SU-DHL-6 (cell line): ENCODE results near the gene ANO6.

Source experiments
- H2AFZ ChIP-seq: fragments of 200-600 bp; sonication (generic); 2 replicates; pipeline ENCODE4 v1.6.1; 2014; ENCODE audit warnings: low read depth, mild to moderate bottlenecking, moderate library complexity, mixed read lengths, antibody characterized with exemption, low read length; ENCODE audit not compliant: severe bottlenecking
- H3F3A ChIP-seq: fragments of 200-600 bp; shearing (Covaris generic); 2 replicates; pipeline ENCODE4 v1.6.0; 2016; ENCODE audit warnings: antibody characterized with exemption, mild to moderate bottlenecking; ENCODE audit not compliant: insufficient read depth
- H3K27ac ChIP-seq: fragments of 200-600 bp; sonication (generic); 2 replicates; pipeline ENCODE4 v1.5.1; 2016; ENCODE audit warnings: low read depth, mild to moderate bottlenecking, low read length, moderate library complexity, mixed read lengths
- H3K27me3 ChIP-seq: fragments of 200-600 bp; sonication (generic), shearing (Covaris generic); 2 replicates; pipeline ENCODE4 v1.6.0; 2014; ENCODE audit warnings: mild to moderate bottlenecking, low read length
- H3K36me3 ChIP-seq: fragments of 200-600 bp; sonication (generic); 2 replicates; pipeline ENCODE4 v1.6.1; 2014; ENCODE audit warnings: mild to moderate bottlenecking, low read length, mixed read lengths
- H3K4me2 ChIP-seq: fragments of 300-600, 200-600 bp; shearing (Covaris generic), sonication (generic); 2 replicates; pipeline ENCODE4 v1.6.0; 2014; ENCODE audit warnings: low read length, low read depth, mild to moderate bottlenecking; ENCODE audit not compliant: poor library complexity, severe bottlenecking
- H3K4me3 ChIP-seq: fragments of 200-600 bp; sonication (generic); 2 replicates; pipeline ENCODE4 v1.5.1; 2014; ENCODE audit warnings: antibody characterized with exemption, low read length, mild to moderate bottlenecking, mixed read lengths; ENCODE audit not compliant: insufficient read depth, poor library complexity, severe bottlenecking
- H3K79me2 ChIP-seq: fragments of 200-600 bp; sonication (generic); 2 replicates; pipeline ENCODE4 v1.6.1; 2014; ENCODE audit warnings: mild to moderate bottlenecking, low read length, moderate library complexity; ENCODE audit not compliant: insufficient read depth
- H3K9ac ChIP-seq: fragments of 200-600 bp; sonication (generic); 2 replicates; pipeline ENCODE4 v1.7.0; 2014; ENCODE audit warnings: mild to moderate bottlenecking, low read length
- H3K9me2 ChIP-seq: fragments of 200-600 bp; sonication (generic); replicated peaks from 2 replicates; pipeline ENCODE4 v1.6.1; 2014; ENCODE audit warnings: low read length; ENCODE audit not compliant: insufficient read depth
- H3K9me3 ChIP-seq: fragments of 200-600 bp; sonication (generic); 2 replicates; pipeline ENCODE4 v1.6.1; 2014; ENCODE audit warnings: low read length, mixed read lengths; ENCODE audit not compliant: insufficient read depth
- H4K20me1 ChIP-seq: fragments of 200-600 bp; sonication (generic); 2 replicates; pipeline ENCODE4 v1.6.1; 2014; ENCODE audit warnings: low read depth, mild to moderate bottlenecking, antibody characterized with exemption, low read length, moderate library complexity, mixed read lengths
- EZH2phosphoT487 ChIP-seq: fragments of 200-600 bp; sonication (generic), shearing (Covaris generic); conservative IDR thresholded peaks from 2 replicates; pipeline ENCODE4 v1.6.1; 2018; ENCODE audit warnings: mild to moderate bottlenecking, antibody characterized with exemption, low read length, moderate library complexity, mixed read lengths
- TF ChIP-seq, protein P1 (sequence below): fragments of 200-600 bp; sonication (generic); IDR thresholded peaks from one replicate; pipeline ENCODE4 v1.5.1; 2017; ENCODE audit warnings: antibody characterized with exemption, mild to moderate bottlenecking, low read length, moderate library complexity; ENCODE audit not compliant: insufficient read depth, poor library complexity, severe bottlenecking

ANO6 gene

DNA sequence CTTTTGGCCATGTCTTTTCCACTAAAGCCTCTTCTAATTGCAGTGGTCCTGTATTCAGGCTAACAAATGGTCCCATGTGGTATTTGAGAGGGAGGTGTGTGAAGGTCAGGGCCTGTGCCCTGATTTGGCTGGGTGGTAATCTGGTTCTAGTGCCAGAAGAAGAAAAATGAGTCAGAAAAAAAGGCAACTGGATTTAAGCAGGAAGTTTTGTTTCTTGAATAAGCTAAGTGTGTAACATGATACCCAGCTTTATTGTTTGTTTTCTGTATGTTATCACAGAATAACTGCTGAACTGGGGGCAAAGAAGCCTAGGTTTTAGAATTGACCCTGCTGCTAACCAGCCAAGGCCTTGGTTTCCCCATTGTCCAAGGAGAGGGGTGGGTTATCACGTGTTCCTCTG lies 134.0 kb downstream of the ANO6 start:
- Histone ChIP-seq H3K9ac (no peak overlapping the region), H3K27ac (no peak overlapping the region), H3K36me3 (no peaks in the 10 kb centered on the region), H3F3A (no peaks in the 10 kb centered on the region), H3K4me3 (no peak overlapping the region), H4K20me1 (no peaks in the 10 kb centered on the region), H3K27me3 (no peaks in the 10 kb centered on the region), H3K9me3 (no peaks in the 10 kb centered on the region), H3K79me2 (no peaks in the 10 kb centered on the region), H3K9me2 (no peaks in the 10 kb centered on the region), H3K4me2 (no peak overlapping the region), H2AFZ (no peak overlapping the region)
- no peak for TF ChIP-seq EZH2phosphoT487
- TF ChIP-seq, protein P1, sequence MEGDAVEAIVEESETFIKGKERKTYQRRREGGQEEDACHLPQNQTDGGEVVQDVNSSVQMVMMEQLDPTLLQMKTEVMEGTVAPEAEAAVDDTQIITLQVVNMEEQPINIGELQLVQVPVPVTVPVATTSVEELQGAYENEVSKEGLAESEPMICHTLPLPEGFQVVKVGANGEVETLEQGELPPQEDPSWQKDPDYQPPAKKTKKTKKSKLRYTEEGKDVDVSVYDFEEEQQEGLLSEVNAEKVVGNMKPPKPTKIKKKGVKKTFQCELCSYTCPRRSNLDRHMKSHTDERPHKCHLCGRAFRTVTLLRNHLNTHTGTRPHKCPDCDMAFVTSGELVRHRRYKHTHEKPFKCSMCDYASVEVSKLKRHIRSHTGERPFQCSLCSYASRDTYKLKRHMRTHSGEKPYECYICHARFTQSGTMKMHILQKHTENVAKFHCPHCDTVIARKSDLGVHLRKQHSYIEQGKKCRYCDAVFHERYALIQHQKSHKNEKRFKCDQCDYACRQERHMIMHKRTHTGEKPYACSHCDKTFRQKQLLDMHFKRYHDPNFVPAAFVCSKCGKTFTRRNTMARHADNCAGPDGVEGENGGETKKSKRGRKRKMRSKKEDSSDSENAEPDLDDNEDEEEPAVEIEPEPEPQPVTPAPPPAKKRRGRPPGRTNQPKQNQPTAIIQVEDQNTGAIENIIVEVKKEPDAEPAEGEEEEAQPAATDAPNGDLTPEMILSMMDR: no peak

DNA sequence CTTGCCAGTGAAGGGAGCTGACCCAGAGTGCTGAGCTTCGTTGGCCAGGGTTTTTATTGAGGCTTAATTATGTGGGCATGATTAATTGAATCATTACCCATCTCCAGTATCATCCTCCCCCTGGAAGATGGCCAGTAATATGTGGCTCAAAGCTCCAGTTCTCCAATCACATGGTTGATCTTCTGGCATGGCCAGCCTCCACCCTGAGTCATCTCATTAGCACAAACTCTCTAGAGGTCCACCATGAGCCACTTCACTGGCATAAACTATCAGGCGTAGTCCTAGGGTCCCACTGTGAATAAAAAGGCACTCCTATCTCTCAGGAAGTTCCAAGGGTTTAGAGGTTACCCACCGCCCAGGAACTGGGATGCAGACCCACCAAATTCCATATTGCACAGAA lies 135.0 kb downstream of the ANO6 start:
- Histone ChIP-seq H3K27me3 (no peaks in the 10 kb centered on the region), H3K4me3 (no peak overlapping the region), H3F3A (no peaks in the 10 kb centered on the region), H3K9me3 (no peaks in the 10 kb centered on the region), H3K36me3 (no peaks in the 10 kb centered on the region), H3K9ac (no peak overlapping the region), H3K27ac (no peak overlapping the region), H4K20me1 (no peaks in the 10 kb centered on the region), H2AFZ (no peak overlapping the region), H3K4me2 (no peak overlapping the region), H3K9me2 (no peaks in the 10 kb centered on the region), H3K79me2 (no peaks in the 10 kb centered on the region)
- TF ChIP-seq, protein P1: no peak
- no peak for TF ChIP-seq EZH2phosphoT487

DNA sequence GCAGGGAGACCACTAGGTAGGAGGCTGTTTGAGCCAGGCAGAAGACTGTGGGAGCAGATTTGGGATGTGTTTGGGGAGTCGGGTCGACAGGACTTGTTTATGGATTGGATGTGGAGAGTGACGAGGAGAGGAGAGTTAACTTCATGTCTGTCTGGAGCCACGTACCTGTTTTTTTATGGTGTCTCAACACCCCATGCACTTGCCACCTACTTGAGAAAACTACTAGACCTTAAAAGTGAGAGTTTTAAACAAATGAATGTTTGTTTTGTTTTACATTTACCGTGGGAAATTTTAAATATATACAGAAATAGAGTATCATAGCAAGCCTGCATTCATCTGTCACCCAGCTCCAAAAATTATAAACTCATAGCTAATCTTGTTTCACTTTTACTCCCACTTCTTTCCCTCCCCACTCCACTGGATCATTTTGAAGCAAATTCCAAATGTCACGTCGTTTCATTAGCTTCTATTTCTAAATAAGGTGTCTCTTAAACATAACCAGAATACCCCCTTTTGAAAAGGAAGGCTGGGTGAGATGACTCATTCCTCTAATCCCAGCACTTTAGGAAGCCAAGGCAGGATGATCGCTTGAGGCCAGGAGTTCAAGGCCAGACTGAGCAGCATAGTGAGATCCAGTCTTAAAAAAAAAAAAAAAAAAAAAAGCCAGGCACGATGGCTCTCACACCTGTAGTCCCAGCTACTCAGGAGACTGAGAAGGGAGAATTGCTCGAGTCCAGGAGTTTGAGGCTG lies 136.2 kb downstream of the ANO6 start:
- Histone ChIP-seq H4K20me1 (no peaks in the 10 kb centered on the region), H3K27me3 (no peaks in the 10 kb centered on the region), H3K9me3 (no peaks in the 10 kb centered on the region), H3K4me3 (no peak overlapping the region), H2AFZ (no peak overlapping the region), H3F3A (no peaks in the 10 kb centered on the region), H3K4me2 (no peak overlapping the region), H3K27ac (no peak overlapping the region), H3K36me3 (no peaks in the 10 kb centered on the region), H3K79me2 (no peaks in the 10 kb centered on the region), H3K9me2 (no peaks in the 10 kb centered on the region), H3K9ac (no peak overlapping the region)
- TF ChIP-seq EZH2phosphoT487: no peak
- TF ChIP-seq, protein P1: no peak
